OCI-LY1 (cell line): Measurements from ENCODE around the gene CCDC33.

Source experiments
- CTCF ChIP-seq: fragments of 200-600 bp; sonication (generic), shearing (Covaris generic); IDR thresholded peaks from 2 replicates; pipeline ENCODE4 v1.5.1; 2017; ENCODE audit warnings: mild to moderate bottlenecking, antibody characterized with exemption, low read length, moderate library complexity, mixed read lengths
- EZH2 ChIP-seq: fragments of 200-600 bp; sonication (generic), shearing (Covaris generic); IDR thresholded peaks from 2 replicates; pipeline ENCODE4 v1.8.0; 2017; ENCODE audit warnings: borderline replicate concordance, mixed run types, mild to moderate bottlenecking, antibody characterized with exemption, low read length, moderate library complexity, mixed read lengths

DNA sequence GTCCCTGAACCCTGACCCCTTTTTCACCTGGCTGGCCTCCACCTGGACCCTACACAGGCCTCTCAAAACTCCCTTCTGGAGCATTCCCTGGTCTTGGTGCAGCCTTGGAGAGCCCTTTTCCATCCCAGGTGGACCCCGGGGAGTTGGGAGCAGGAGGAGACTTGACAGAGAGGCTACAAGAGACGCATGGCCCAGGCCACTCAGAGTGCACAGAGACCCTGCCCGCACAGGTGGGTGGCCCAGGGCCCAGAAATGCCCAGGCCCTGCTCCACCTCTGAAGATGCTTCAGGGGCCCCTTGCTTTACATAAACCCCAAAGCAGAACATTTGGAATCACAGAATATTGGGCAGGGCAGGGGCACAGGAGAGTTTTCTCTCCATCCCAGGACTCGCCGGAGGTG lies 97.0 kb downstream of the CCDC33 start:
- TF ChIP-seq CTCF: no peak
- TF ChIP-seq EZH2: no peak
